GM10847 (cell line): ENCODE results near the gene PLEKHA5.

Source experiments
- POLR2A ChIP-seq: IDR thresholded peaks from 2 replicates; pipeline ENCODE4 v1.6.1; 2011; ENCODE audit not compliant: insufficient read length; ENCODE audit errors: extremely low read depth

The PLEKHA5 gene

DNA sequence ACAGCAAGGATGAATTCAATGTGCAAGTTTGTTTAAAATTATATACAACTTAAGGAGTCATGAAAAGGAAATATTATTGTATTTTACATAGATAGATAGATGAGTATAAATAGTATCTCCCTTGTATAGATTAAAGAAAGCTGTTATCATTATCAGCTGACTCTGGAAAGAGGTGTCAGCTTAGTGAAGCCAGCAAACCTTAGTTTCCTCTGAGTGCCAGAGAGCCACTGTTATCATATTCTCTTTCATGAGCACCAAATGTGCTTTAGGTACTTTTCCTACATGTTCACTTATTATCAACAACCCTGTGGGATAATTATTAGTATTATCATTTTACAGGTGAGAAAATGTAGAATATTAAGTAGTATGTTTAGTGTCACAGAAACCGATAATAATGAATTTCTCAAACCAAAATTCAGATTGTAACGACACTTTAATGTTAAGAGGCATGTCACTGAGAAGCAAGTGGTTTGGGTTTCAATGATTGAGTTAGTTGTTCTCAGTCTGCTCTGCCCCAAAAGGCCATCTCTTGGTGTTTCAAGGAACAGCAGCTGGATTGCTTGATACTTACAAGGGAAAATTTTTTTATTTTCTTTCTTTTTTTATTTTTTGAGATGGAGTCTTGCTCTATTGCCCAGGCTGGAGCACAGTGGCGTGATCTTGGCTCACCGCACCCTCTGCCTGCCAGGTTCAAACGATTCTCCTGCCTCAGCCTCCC lies 53.7 kb downstream of the PLEKHA5 start:
- TF ChIP-seq POLR2A, result no peak

- TF ChIP-seq POLR2A, result no peak
These were observed 55.9 kb downstream of the PLEKHA5 start for GRCh38 chr12:19185262-19185929.

- no peak for TF ChIP-seq POLR2A
These were observed 57.5 kb downstream of the PLEKHA5 start for GRCh38 chr12:19186722-19187661.

GRCh38 chr12:19189522-19189921 lies 60.0 kb downstream of the PLEKHA5 start:
- TF ChIP-seq POLR2A, result no peak

- no peak for TF ChIP-seq POLR2A
These were observed 60.9 kb downstream of the PLEKHA5 start for GRCh38 chr12:19190292-19191031.

DNA sequence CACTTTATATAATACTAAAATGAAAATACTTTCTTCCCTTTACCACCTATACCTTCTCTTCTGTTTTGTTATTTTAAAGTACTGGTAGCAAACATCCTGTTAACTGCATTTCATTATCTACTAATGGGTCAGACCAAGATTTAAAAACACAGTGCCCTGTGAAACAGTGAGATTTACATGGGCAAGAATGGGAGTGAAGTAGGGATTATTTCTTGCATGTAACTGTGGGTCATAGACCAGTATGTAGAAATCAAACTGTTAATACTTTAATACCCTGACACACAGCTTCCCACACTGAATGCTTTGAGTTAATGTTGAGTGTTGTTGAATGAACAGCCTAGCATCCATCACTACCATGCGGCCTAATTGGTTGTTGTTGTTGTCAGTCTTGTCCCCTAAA lies 61.6 kb downstream of the PLEKHA5 start:
- no peak for TF ChIP-seq POLR2A

DNA sequence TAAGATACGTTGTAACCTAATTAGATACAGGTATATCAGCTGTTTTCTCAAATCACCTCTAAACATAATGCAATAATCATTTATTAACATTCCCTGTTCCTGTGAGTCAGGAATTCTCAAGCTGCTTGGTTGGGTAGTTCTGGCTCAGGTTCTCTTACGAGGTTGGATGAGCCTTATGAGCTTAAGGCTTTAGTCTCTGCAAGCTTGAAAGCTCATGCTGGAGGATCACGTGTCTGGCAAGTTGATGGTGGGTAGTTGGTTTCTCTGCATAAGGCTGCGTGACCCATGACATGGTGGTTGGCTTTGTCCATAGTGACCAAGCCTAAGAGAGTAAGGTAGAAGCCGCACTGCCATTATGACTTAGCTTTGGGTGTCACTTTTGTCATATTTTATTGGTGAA lies 62.0 kb downstream of the PLEKHA5 start:
- TF ChIP-seq POLR2A, result no peak

GRCh38 chr12:19192710-19193109 lies 63.2 kb downstream of the PLEKHA5 start:
- no peak for TF ChIP-seq POLR2A

DNA sequence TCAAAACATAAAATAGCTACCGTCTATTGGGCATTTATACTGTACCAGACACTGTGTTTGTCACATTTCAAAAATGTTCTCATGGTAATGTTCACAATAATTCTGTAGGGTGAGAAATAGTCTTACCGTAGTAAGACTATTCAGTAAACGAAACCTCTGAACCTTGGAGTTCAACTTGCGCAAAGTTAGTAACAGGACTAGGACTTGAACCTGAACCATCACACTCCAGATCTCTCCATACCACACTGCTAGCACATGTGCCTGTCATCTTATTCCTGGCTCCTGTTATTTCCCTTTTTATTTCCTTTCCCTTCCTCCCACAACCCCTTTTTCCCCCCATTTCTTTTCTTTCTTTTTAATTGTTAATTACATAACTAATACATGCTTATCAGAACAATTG lies 65.4 kb downstream of the PLEKHA5 start:
- TF ChIP-seq POLR2A, result no peak

- no peak for TF ChIP-seq POLR2A
These were observed 67.6 kb downstream of the PLEKHA5 start for GRCh38 chr12:19196959-19197630.

DNA sequence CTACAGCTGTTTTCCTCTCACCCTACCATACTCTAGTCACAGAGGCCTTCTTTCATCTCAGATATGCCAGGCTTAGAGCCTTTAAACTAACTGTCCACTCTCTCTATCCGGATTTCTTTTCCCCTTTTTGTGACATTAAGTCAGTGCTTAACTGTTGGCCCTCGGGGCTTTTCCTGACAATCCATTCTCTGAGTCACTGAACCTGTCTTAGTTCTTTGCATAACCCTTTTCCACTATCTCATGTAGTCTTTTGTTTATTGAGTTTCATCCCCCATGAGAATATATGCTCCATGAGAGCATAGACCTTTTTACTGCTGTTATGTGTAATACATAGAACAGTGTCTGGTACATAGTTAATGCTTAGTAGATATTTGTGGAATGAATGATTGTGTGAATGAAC lies 68.7 kb downstream of the PLEKHA5 start:
- no peak for TF ChIP-seq POLR2A

- no peak for TF ChIP-seq POLR2A
These were observed 69.8 kb downstream of the PLEKHA5 start for GRCh38 chr12:19199332-19199731.

DNA sequence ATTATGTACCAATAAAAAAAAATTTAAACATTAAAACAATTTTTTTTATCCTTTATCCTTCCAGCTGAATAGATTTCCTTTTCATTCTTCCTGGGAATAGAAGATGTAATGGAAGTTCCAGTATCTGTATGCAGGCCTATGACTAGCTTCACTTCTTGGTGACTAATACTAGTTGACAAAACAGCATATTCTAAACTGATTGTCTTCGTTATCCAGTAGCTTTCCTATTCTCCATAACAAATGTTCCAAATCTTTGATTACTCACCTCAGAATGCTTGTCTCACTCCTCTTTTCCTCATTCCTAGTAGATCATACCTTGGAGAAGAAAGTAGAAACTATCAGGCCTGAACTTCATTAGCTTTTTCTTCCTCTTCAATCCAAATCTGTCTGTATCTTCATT lies 70.7 kb downstream of the PLEKHA5 start:
- no peak for TF ChIP-seq POLR2A

DNA sequence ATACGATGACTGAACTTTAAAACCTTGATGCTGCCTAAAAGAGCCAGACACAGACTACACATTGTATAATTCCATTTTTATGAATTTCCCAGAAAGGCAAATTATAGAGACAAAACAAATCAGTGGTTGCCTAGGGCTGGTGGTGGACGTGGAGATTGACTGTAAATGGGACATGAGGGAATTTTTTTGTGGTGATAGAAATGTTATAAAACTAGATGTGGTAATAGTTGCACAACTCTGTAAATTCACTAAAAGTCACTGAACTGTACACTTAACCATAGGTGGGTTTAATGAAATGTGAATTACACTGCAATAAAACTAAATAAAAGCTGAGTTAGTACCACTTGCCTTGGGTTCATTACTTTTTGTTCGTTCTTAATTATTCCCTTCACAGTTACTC lies 72.1 kb downstream of the PLEKHA5 start:
- TF ChIP-seq POLR2A, result no peak
